GM12891 (cell line): ENCODE data around the gene CARNS1. TPM values are rescaled to one million over a fixed set of nuclear protein-coding genes. Genes with fewer than 3 reads are reported as not detected.
A peak's percentile ranks its signal among the peaks of the same experiment; 100 is the strongest.

Source experiments
- DNase-seq: peaks from one replicate; pipeline ENCODE4 v3.0.0; 2011; ENCODE audit warnings: low spot score; ENCODE audit not compliant: insufficient read length
- FAIRE-seq: peaks from 2 replicates; lab custom pipeline; 2011; peaks lifted over from hg19 to GRCh38; lab: Jason Lieb, UNC
- PAX5 ChIP-seq: IDR thresholded peaks from 2 replicates; pipeline ENCODE4 v1.6.1; 2011; ENCODE audit warnings: low read length, moderate library complexity, mild to moderate bottlenecking; ENCODE audit not compliant: insufficient read depth, severe bottlenecking
- POLR2A ChIP-seq: IDR thresholded peaks from 2 replicates; pipeline ENCODE4 v1.6.1; 2011; ENCODE audit warnings: low read depth, low read length, control low read depth
- POLR2AphosphoS5 ChIP-seq: IDR thresholded peaks from 2 replicates; pipeline ENCODE4 v1.6.1; 2011; ENCODE audit warnings: low read depth, low read length, control low read depth
- POU2F2 ChIP-seq: IDR thresholded peaks from 2 replicates; pipeline ENCODE4 v1.6.1; 2011; ENCODE audit warnings: low read depth, mild to moderate bottlenecking, control low read depth, low read length, moderate library complexity
- SPI1 ChIP-seq: IDR thresholded peaks from 2 replicates; pipeline ENCODE4 v1.6.1; 2011; ENCODE audit warnings: low read depth, low read length, control low read depth
- TAF1 ChIP-seq: IDR thresholded peaks from 2 replicates; pipeline ENCODE4 v1.6.1; 2011; ENCODE audit warnings: low read depth, low read length, control low read depth
- polyA plus RNA-seq: library from polyadenylated mRNA; unstranded; fragments of >200 nt; gene quantifications from one replicate; pipeline ENCODE4 v1.2.1, GENCODE V29; 2012; ENCODE audit warnings: low read depth, missing spikeins, inconsistent platforms; ENCODE audit not compliant: missing spikeins

Gene CARNS1
- 0.23 TPM for polyA plus RNA-seq

- no peak for TF ChIP-seq POLR2AphosphoS5
- no peak for TF ChIP-seq POU2F2
- TF ChIP-seq POLR2A: no peak
- no peak for TF ChIP-seq SPI1
- FAIRE-seq (no peak), DNase-seq (no peak)
Observed at GRCh38 chr11:67415501-67416304, at the start of gene CARNS1. Gene CARNS1, plus strand, starts transcription at chr11:67415678. Its CDS starts 522 bp downstream, at chr11:67416200.

GRCh38 chr11:67365736-67366444 is 49.6 kb upstream of the CARNS1 start:
- FAIRE-seq (no peak), DNase-seq (no peak)
- TF ChIP-seq POLR2AphosphoS5: no peak
- TF ChIP-seq SPI1: no peak
- no peak for TF ChIP-seq TAF1
- TF ChIP-seq POLR2A: no peak
- TF ChIP-seq PAX5: no peak
- no peak for TF ChIP-seq POU2F2

GRCh38 chr11:67366546-67366945 is 48.9 kb upstream of the CARNS1 start:
- TF ChIP-seq PAX5: no peak
- TF ChIP-seq TAF1: no peak
- no peak for TF ChIP-seq POLR2AphosphoS5
- TF ChIP-seq SPI1: no peak
- TF ChIP-seq POLR2A: no peak
- TF ChIP-seq POU2F2: no peak
- no peak for DNase-seq
- no peak for FAIRE-seq

GRCh38 chr11:67366961-67367760 is 48.3 kb upstream of the CARNS1 start:
- TF ChIP-seq POLR2AphosphoS5: no peak
- TF ChIP-seq POLR2A: no peak
- TF ChIP-seq POU2F2: no peak
- no peak for TF ChIP-seq TAF1
- no peak for TF ChIP-seq PAX5
- TF ChIP-seq SPI1: no peak
- FAIRE-seq (no peak), DNase-seq (no peak)

- TF ChIP-seq POLR2AphosphoS5: no peak
- no peak for TF ChIP-seq SPI1
- TF ChIP-seq POLR2A: no peak
- TF ChIP-seq POU2F2: no peak
- TF ChIP-seq PAX5: no peak
- no peak for TF ChIP-seq TAF1
- DNase-seq: no peak
- no peak for FAIRE-seq
Observed at GRCh38 chr11:67367761-67368227, 47.7 kb upstream of the CARNS1 start.

- no peak for DNase-seq
- peak; percentile 80 for FAIRE-seq
- no peak for TF ChIP-seq POLR2AphosphoS5
- TF ChIP-seq TAF1: no peak
- TF ChIP-seq PAX5: no peak
- no peak for TF ChIP-seq POU2F2
- no peak for TF ChIP-seq POLR2A
- no peak for TF ChIP-seq SPI1
Observed at GRCh38 chr11:67368621-67369020, 46.9 kb upstream of the CARNS1 start.

- FAIRE-seq (peak; percentile 75), DNase-seq (no peak)
- TF ChIP-seq TAF1: no peak
- TF ChIP-seq POLR2A: no peak
- TF ChIP-seq POLR2AphosphoS5: no peak
- TF ChIP-seq SPI1: no peak
- no peak for TF ChIP-seq POU2F2
- TF ChIP-seq PAX5: no peak
Observed at GRCh38 chr11:67369275-67369674, 46.2 kb upstream of the CARNS1 start.

- no peak for TF ChIP-seq POU2F2
- no peak for TF ChIP-seq SPI1
- TF ChIP-seq POLR2AphosphoS5: no peak
- no peak for TF ChIP-seq PAX5
- no peak for FAIRE-seq
- no peak for DNase-seq
Observed at GRCh38 chr11:67369801-67370284, 45.6 kb upstream of the CARNS1 start.

- FAIRE-seq: no peak
- TF ChIP-seq POLR2A: no peak
- TF ChIP-seq PAX5: no peak
- TF ChIP-seq SPI1: no peak
- TF ChIP-seq POLR2AphosphoS5: no peak
- no peak for TF ChIP-seq POU2F2
- no peak for TF ChIP-seq TAF1
- no peak for DNase-seq
Observed at GRCh38 chr11:67370351-67371076, 45.0 kb upstream of the CARNS1 start.
